Hepatocyte (in vitro differentiated cells): ENCODE results near the gene TUT1.
"Not testable (repeated sequence)": the region's sequence is repeated elsewhere in the genome, so short reads cannot be mapped to it uniquely, and the experiment has no call there.

ENCODE experiments used
- EZH2 ChIP-seq: fragments of 200-600 bp; sonication (generic); IDR thresholded peaks from 2 replicates; pipeline ENCODE4 v1.6.1; 2016; ENCODE audit warnings: antibody characterized with exemption, mild to moderate bottlenecking, borderline replicate concordance
- TF ChIP-seq, protein P1 (sequence below): fragments of 200-600 bp; sonication (generic); IDR thresholded peaks from 2 replicates; pipeline ENCODE4 v1.5.1; 2016; ENCODE audit warnings: antibody characterized with exemption, mild to moderate bottlenecking; ENCODE audit not compliant: poor library complexity

- TF ChIP-seq, protein P1, sequence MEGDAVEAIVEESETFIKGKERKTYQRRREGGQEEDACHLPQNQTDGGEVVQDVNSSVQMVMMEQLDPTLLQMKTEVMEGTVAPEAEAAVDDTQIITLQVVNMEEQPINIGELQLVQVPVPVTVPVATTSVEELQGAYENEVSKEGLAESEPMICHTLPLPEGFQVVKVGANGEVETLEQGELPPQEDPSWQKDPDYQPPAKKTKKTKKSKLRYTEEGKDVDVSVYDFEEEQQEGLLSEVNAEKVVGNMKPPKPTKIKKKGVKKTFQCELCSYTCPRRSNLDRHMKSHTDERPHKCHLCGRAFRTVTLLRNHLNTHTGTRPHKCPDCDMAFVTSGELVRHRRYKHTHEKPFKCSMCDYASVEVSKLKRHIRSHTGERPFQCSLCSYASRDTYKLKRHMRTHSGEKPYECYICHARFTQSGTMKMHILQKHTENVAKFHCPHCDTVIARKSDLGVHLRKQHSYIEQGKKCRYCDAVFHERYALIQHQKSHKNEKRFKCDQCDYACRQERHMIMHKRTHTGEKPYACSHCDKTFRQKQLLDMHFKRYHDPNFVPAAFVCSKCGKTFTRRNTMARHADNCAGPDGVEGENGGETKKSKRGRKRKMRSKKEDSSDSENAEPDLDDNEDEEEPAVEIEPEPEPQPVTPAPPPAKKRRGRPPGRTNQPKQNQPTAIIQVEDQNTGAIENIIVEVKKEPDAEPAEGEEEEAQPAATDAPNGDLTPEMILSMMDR, result not testable (repeated sequence)
- not testable (repeated sequence) for TF ChIP-seq EZH2
These were observed 40.8 kb downstream of the TUT1 start for GRCh38 chr11:62550478-62550877.
